GM19351 (cell line): Measurements from ENCODE around the gene EBNA1BP2.
"Not testable (repeated sequence)": the region's sequence is repeated elsewhere in the genome, so short reads cannot be mapped to it uniquely, and the experiment has no call there.

ENCODE experiments used
- ATAC-seq: cut with Tn5 transposase; IDR thresholded peaks from one replicate; pipeline ENCODE4 v1.9.1; 2021; ENCODE audit warnings: mild to moderate bottlenecking, moderate library complexity; ENCODE audit not compliant: unreplicated experiment

EBNA1BP2 gene

GRCh38 chr1:43172527-43172972 lies 460 bp upstream of the EBNA1BP2 start:
- peak; percentile 52 for ATAC-seq

GRCh38 chr1:43171312-43171875 lies 696 bp downstream of the EBNA1BP2 start:
- ATAC-seq = no peak

- no peak for ATAC-seq
These were observed 6.3 kb downstream of the EBNA1BP2 start for GRCh38 chr1:43165765-43166164.

GRCh38 chr1:43165162-43165561 lies 6.9 kb downstream of the EBNA1BP2 start:
- ATAC-seq = no peak

- ATAC-seq = no peak
These were observed 16.1 kb downstream of the EBNA1BP2 start for GRCh38 chr1:43156026-43156425.

- no peak for ATAC-seq
These were observed 18.6 kb downstream of the EBNA1BP2 start for GRCh38 chr1:43153443-43153842.

GRCh38 chr1:43152866-43153265 lies 19.2 kb downstream of the EBNA1BP2 start:
- no peak for ATAC-seq

GRCh38 chr1:43149889-43150288 lies 22.2 kb downstream of the EBNA1BP2 start:
- ATAC-seq = no peak

- no peak for ATAC-seq
These were observed 24.3 kb downstream of the EBNA1BP2 start for GRCh38 chr1:43147625-43148327.

- no peak for ATAC-seq
These were observed 27.9 kb downstream of the EBNA1BP2 start for GRCh38 chr1:43144237-43144636.

- ATAC-seq = no peak
These were observed 28.6 kb downstream of the EBNA1BP2 start for GRCh38 chr1:43143441-43143888.

- ATAC-seq = no peak
These were observed 31.5 kb downstream of the EBNA1BP2 start for GRCh38 chr1:43140583-43140982.

- ATAC-seq = no peak
These were observed 32.1 kb downstream of the EBNA1BP2 start for GRCh38 chr1:43140010-43140409.

GRCh38 chr1:43139295-43139694 lies 32.8 kb downstream of the EBNA1BP2 start:
- not testable (repeated sequence) for ATAC-seq

GRCh38 chr1:43137445-43138052 lies 34.5 kb downstream of the EBNA1BP2 start:
- ATAC-seq = no peak

- no peak for ATAC-seq
These were observed 36.0 kb downstream of the EBNA1BP2 start for GRCh38 chr1:43135857-43136781.

- no peak for ATAC-seq
These were observed 37.5 kb downstream of the EBNA1BP2 start for GRCh38 chr1:43134640-43135039.

- no peak for ATAC-seq
These were observed 38.0 kb downstream of the EBNA1BP2 start for GRCh38 chr1:43134068-43134467.

- ATAC-seq = no peak
These were observed 42.7 kb downstream of the EBNA1BP2 start for GRCh38 chr1:43129426-43129825.

GRCh38 chr1:43128816-43129215 lies 43.3 kb downstream of the EBNA1BP2 start:
- no peak for ATAC-seq

GRCh38 chr1:43123031-43123430 lies 49.1 kb downstream of the EBNA1BP2 start:
- ATAC-seq = no peak
